ENCODE data around the gene MMP13. TPM values are rescaled to one million over a fixed set of nuclear protein-coding genes. Genes with fewer than 3 reads are reported as not detected.
"Not testable (repeated sequence)": the region's sequence is repeated elsewhere in the genome, so short reads cannot be mapped to it uniquely, and the experiment has no call there.

The MMP13 gene
- total RNA-seq = not detected
- long read RNA-seq = 0 reads

- ATAC-seq = no peak
- intact Hi-C loops (cut with DNase I, micrococcal nuclease) = no loop called here
- DNase-seq = no peak
Measured at GRCh38 chr11:102955624-102956023, at the start of gene MMP13. Gene MMP13 (minus strand): TSS chr11:102955732. CDS start chr11:102955705, 27 bp downstream.

- ATAC-seq; DNase-seq; intact Hi-C loops (cut with DNase I, micrococcal nuclease): not testable (repeated sequence)
Measured at GRCh38 chr11:103004234-103004633, 48.7 kb upstream of the MMP13 start.

GRCh38 chr11:102994105-102994504 is 38.6 kb upstream of the MMP13 start:
- ATAC-seq = no peak
- intact Hi-C loops (cut with DNase I, micrococcal nuclease) = no loop called here
- no peak for DNase-seq

GRCh38 chr11:102991776-102992175 is 36.2 kb upstream of the MMP13 start:
- ATAC-seq (no peak), DNase-seq (no peak)
- intact Hi-C loops (cut with DNase I, micrococcal nuclease) = no loop called here

GRCh38 chr11:102990145-102990544 is 34.6 kb upstream of the MMP13 start:
- intact Hi-C loops (cut with DNase I, micrococcal nuclease) = no loop called here
- ATAC-seq = no peak
- DNase-seq = no peak

GRCh38 chr11:102989379-102990047 is 34.0 kb upstream of the MMP13 start:
- ATAC-seq (no peak), DNase-seq (no peak)
- intact Hi-C loops (cut with DNase I, micrococcal nuclease) = no loop called here

- intact Hi-C loops (cut with DNase I, micrococcal nuclease) = no loop called here
- no peak for DNase-seq
- ATAC-seq = no peak
Measured at GRCh38 chr11:102986815-102987214, 31.3 kb upstream of the MMP13 start.

GRCh38 chr11:102985850-102986249 is 30.3 kb upstream of the MMP13 start:
- intact Hi-C loops (cut with DNase I, micrococcal nuclease) = no loop called here
- DNase-seq (no peak), ATAC-seq (no peak)

GRCh38 chr11:102983486-102983885 is 28.0 kb upstream of the MMP13 start:
- intact Hi-C loops (cut with DNase I, micrococcal nuclease) = no loop called here
- DNase-seq (no peak), ATAC-seq (no peak)

GRCh38 chr11:102981324-102981910 is 25.9 kb upstream of the MMP13 start:
- DNase-seq (no peak), ATAC-seq (no peak)
- intact Hi-C loops (cut with DNase I, micrococcal nuclease) = no loop called here

- DNase-seq = no peak
- no peak for ATAC-seq
- intact Hi-C loops (cut with DNase I, micrococcal nuclease) = no loop called here
Measured at GRCh38 chr11:102974552-102975280, 19.2 kb upstream of the MMP13 start.

- DNase-seq; ATAC-seq; intact Hi-C loops (cut with DNase I, micrococcal nuclease): not testable (repeated sequence)
Measured at GRCh38 chr11:102973698-102974097, 18.2 kb upstream of the MMP13 start.

GRCh38 chr11:102972853-102973252 is 17.3 kb upstream of the MMP13 start:
- ATAC-seq = no peak
- no peak for DNase-seq
- intact Hi-C loops (cut with DNase I, micrococcal nuclease) = no loop called here

- intact Hi-C loops (cut with DNase I, micrococcal nuclease) = no loop called here
- DNase-seq (no peak), ATAC-seq (no peak)
Measured at GRCh38 chr11:102971766-102972165, 16.2 kb upstream of the MMP13 start.

GRCh38 chr11:102967497-102967896 is 12.0 kb upstream of the MMP13 start:
- ATAC-seq (no peak), DNase-seq (no peak)
- intact Hi-C loops (cut with DNase I, micrococcal nuclease) = no loop called here

GRCh38 chr11:102966011-102966410 is 10.5 kb upstream of the MMP13 start:
- intact Hi-C loops (cut with DNase I, micrococcal nuclease) = no loop called here
- no peak for ATAC-seq
- DNase-seq = no peak

- intact Hi-C loops (cut with DNase I, micrococcal nuclease) = no loop called here
- DNase-seq (no peak), ATAC-seq (no peak)
Measured at GRCh38 chr11:102964867-102965266, 9.3 kb upstream of the MMP13 start.

- intact Hi-C loops (cut with DNase I, micrococcal nuclease) = no loop called here
- no peak for DNase-seq
- ATAC-seq = no peak
Measured at GRCh38 chr11:102957953-102958352, 2.4 kb upstream of the MMP13 start.

GRCh38 chr11:102950622-102951081 is 4.9 kb downstream of the MMP13 start:
- intact Hi-C loops (cut with DNase I, micrococcal nuclease) = no loop called here
- no peak for ATAC-seq
- DNase-seq = no peak

- intact Hi-C loops (cut with DNase I, micrococcal nuclease) = loop anchor here in 1 of 2 donors (10.0 kb wide), 1 partner anchor 211 kb away; no protein-coding TSS in a partner anchor
- DNase-seq = no peak
- ATAC-seq = peak; percentile 78
Measured at GRCh38 chr11:102946237-102946636, 9.3 kb downstream of the MMP13 start.

All from left colon (tissue), 2 donors.